ENCODE measurements around the gene GPR161.

The GPR161 gene

DNA sequence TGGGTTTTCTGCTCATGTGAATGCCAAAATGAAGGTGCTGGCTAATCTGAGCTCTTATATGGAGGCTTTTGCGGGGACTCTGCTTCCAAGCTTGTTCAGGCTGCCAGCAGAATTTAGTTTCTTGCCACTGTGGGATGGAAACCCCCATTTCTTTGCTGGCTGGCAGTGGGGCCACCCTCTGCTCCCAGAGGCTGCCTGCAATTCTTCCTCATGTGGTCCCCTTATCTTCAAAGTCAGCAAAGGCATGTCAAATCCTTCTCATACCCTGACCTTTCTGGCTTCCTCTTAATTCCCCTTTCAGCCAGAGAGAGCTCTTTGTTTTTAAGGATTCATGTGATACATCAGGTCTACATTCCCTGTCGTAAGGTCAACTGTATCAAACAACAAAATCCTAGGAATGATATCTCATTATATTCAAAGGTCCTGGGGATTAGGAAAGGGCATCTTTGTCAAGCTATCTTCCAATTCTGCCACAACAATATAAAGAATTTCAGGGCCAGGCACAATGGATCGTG lies 5.2 kb upstream of the GPR161 start:
- peaks cover 5% of the 10 kb centered on the region for H3K4me1 ChIP-seq (ENCODE audit: insufficient read depth, low read length, poor library complexity, severe bottlenecking)
- no peaks in the 10 kb centered on the region for H4K20me1 ChIP-seq (ENCODE audit: insufficient read depth, low read length, poor library complexity, severe bottlenecking)
- peaks cover 6% of the 10 kb centered on the region for H3K27me3 ChIP-seq (ENCODE audit: insufficient read depth, low read length, poor library complexity, severe bottlenecking)
- H3K4me2 ChIP-seq (ENCODE audit: low read depth, low read length, poor library complexity, severe bottlenecking), result no peak overlapping the region
- TF ChIP-seq EZH2phosphoT487 (IDR thresholded peaks at IDR 0.05; ENCODE audit: borderline replicate concordance), result no peak
- TF ChIP-seq, protein P1, sequence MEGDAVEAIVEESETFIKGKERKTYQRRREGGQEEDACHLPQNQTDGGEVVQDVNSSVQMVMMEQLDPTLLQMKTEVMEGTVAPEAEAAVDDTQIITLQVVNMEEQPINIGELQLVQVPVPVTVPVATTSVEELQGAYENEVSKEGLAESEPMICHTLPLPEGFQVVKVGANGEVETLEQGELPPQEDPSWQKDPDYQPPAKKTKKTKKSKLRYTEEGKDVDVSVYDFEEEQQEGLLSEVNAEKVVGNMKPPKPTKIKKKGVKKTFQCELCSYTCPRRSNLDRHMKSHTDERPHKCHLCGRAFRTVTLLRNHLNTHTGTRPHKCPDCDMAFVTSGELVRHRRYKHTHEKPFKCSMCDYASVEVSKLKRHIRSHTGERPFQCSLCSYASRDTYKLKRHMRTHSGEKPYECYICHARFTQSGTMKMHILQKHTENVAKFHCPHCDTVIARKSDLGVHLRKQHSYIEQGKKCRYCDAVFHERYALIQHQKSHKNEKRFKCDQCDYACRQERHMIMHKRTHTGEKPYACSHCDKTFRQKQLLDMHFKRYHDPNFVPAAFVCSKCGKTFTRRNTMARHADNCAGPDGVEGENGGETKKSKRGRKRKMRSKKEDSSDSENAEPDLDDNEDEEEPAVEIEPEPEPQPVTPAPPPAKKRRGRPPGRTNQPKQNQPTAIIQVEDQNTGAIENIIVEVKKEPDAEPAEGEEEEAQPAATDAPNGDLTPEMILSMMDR (conservative IDR thresholded peaks at IDR 0.05; ENCODE audit: low read length), result no peak
- no peak overlapping the region for H3K4me3 ChIP-seq (ENCODE audit: low read length, poor library complexity, severe bottlenecking)
- H3K36me3 ChIP-seq (ENCODE audit: insufficient read depth, low read length), result no peaks in the 10 kb centered on the region
- no peaks in the 10 kb centered on the region for H3K9me3 ChIP-seq (ENCODE audit: insufficient read depth, low read depth, low read length)
- no peak overlapping the region for H2AFZ ChIP-seq (ENCODE audit: low read length)
- H3F3A ChIP-seq (ENCODE audit: low read depth), result peaks cover 10% of the 10 kb centered on the region; the same call in 1 of the 2 replicates
- no peak overlapping the region for H3K9ac ChIP-seq (ENCODE audit: low read depth, low read length, poor library complexity, severe bottlenecking)
- H3K9me2 ChIP-seq (replicated peaks; ENCODE audit: low read depth, low read length), result no peaks in the 10 kb centered on the region
- no peaks in the 10 kb centered on the region for H3K79me2 ChIP-seq (ENCODE audit: insufficient read depth, low read length)

DNA sequence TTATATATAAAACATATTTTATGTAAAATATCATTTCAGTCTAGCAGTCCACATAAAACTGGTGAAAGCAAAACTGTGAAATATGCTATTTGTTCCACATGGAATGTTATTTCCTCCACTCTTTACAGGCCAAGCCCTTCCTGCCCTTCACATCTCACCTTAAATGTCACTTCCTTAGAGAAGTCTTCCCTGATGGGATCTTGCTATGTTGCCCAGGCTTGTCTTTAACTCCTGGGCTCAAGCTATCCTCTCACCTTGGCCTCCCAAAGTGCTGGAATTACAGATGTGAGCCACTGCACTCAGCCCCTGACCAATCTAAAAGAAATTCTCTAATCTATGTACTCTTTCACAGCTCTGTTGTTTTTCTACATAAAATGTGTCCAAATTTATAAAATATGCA lies 2.3 kb upstream of the GPR161 start:
- Histone ChIP-seq H3K9me2 (replicated peaks; ENCODE audit: low read depth, low read length) (no peaks in the 10 kb centered on the region), H3K4me2 (ENCODE audit: low read depth, low read length, poor library complexity, severe bottlenecking) (no peak overlapping the region), H3K9ac (ENCODE audit: low read depth, low read length, poor library complexity, severe bottlenecking) (no peak overlapping the region), H3K4me1 (ENCODE audit: insufficient read depth, low read length, poor library complexity, severe bottlenecking) (peaks cover 12% of the 10 kb centered on the region), H3K27me3 (ENCODE audit: insufficient read depth, low read length, poor library complexity, severe bottlenecking) (peaks cover 29% of the 10 kb centered on the region), H3K36me3 (ENCODE audit: insufficient read depth, low read length) (no peaks in the 10 kb centered on the region), H3F3A (ENCODE audit: low read depth) (peaks cover 10% of the 10 kb centered on the region; the same call in 1 of the 2 replicates), H2AFZ (ENCODE audit: low read length) (no peak overlapping the region), H3K9me3 (ENCODE audit: insufficient read depth, low read depth, low read length) (no peaks in the 10 kb centered on the region), H3K4me3 (ENCODE audit: low read length, poor library complexity, severe bottlenecking) (no peak overlapping the region), H4K20me1 (ENCODE audit: insufficient read depth, low read length, poor library complexity, severe bottlenecking) (no peaks in the 10 kb centered on the region), H3K79me2 (ENCODE audit: insufficient read depth, low read length) (no peaks in the 10 kb centered on the region)
- TF ChIP-seq EZH2phosphoT487 (IDR thresholded peaks at IDR 0.05; ENCODE audit: borderline replicate concordance), result no peak
- TF ChIP-seq, protein P1 (conservative IDR thresholded peaks at IDR 0.05; ENCODE audit: low read length), result no peak

DNA sequence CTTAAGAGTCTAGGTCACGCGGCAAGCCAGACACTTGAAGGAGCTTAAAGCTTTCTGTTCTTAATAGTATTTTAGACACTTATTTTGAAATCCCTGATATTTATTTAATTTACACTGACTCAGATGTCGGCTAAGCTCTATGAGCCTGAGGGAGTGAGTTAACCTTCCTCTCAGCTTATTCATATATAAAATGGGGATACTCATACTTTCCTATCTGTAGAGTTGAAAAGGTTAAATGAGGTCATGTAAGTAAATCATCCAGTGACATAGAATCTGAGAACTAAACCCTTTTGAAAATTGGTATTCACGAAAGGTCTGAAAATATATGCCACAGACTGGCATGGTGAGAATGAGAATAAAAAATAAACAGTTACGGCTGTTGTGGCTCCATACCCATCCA lies 1.4 kb upstream of the GPR161 start:
- peaks cover 10% of the 10 kb centered on the region; the same call in 1 of the 2 replicates for H3F3A ChIP-seq (ENCODE audit: low read depth)
- no peaks in the 10 kb centered on the region for H3K9me2 ChIP-seq (replicated peaks; ENCODE audit: low read depth, low read length)
- H3K79me2 ChIP-seq (ENCODE audit: insufficient read depth, low read length), result no peaks in the 10 kb centered on the region
- H3K36me3 ChIP-seq (ENCODE audit: insufficient read depth, low read length), result no peaks in the 10 kb centered on the region
- no peak overlapping the region for H3K4me3 ChIP-seq (ENCODE audit: low read length, poor library complexity, severe bottlenecking)
- peaks cover 12% of the 10 kb centered on the region for H3K4me1 ChIP-seq (ENCODE audit: insufficient read depth, low read length, poor library complexity, severe bottlenecking)
- H4K20me1 ChIP-seq (ENCODE audit: insufficient read depth, low read length, poor library complexity, severe bottlenecking), result no peaks in the 10 kb centered on the region
- no peak overlapping the region for H3K4me2 ChIP-seq (ENCODE audit: low read depth, low read length, poor library complexity, severe bottlenecking)
- H3K9ac ChIP-seq (ENCODE audit: low read depth, low read length, poor library complexity, severe bottlenecking), result no peak overlapping the region
- no peak for TF ChIP-seq EZH2phosphoT487 (IDR thresholded peaks at IDR 0.05; ENCODE audit: borderline replicate concordance)
- TF ChIP-seq, protein P1 (conservative IDR thresholded peaks at IDR 0.05; ENCODE audit: low read length), result no peak
- H3K9me3 ChIP-seq (ENCODE audit: insufficient read depth, low read depth, low read length), result no peaks in the 10 kb centered on the region
- H3K27me3 ChIP-seq (ENCODE audit: insufficient read depth, low read length, poor library complexity, severe bottlenecking), result peaks cover 36% of the 10 kb centered on the region
- H2AFZ ChIP-seq (ENCODE audit: low read length), result no peak overlapping the region
